Retinal pigment epithelial cell (primary cell): Measurements from ENCODE around the gene ANKS3.

ENCODE experiments used
- DNase-seq: peaks from one replicate; pipeline ENCODE4 v3.0.0-alpha.2; 2010; ENCODE audit warnings: low read depth
- H3K4me3 ChIP-seq: 2 replicates; pipeline ENCODE4 v1.5.1; 2011; ENCODE audit warnings: mild to moderate bottlenecking, low read length, control low read depth, moderate library complexity
- CTCF ChIP-seq: conservative IDR thresholded peaks from 2 replicates; pipeline ENCODE4 v1.5.1; 2011; ENCODE audit warnings: low read depth, low read length, control low read depth, inconsistent platforms

The ANKS3 gene

GRCh38 chr16:4656221-4656620 is 77.8 kb downstream of the ANKS3 start:
- no peak overlapping the region for H3K4me3 ChIP-seq

GRCh38 chr16:4655801-4656200 is 78.3 kb downstream of the ANKS3 start:
- no peak for DNase-seq
- no peak for TF ChIP-seq CTCF
- no peak overlapping the region for H3K4me3 ChIP-seq

More at GRCh38 chr16:4656221-4656620, 77.8 kb downstream of the ANKS3 start:
- TF ChIP-seq CTCF: no peak
- no peak for DNase-seq

GRCh38 chr16:4654964-4655590 is 79.0 kb downstream of the ANKS3 start:
- DNase-seq: no peak
- no peak for TF ChIP-seq CTCF

GRCh38 chr16:4654011-4654963 is 79.8 kb downstream of the ANKS3 start:
- DNase-seq: no peak
- H3K4me3 ChIP-seq: no peak overlapping the region
- TF ChIP-seq CTCF: no peak

More at GRCh38 chr16:4654964-4655590, 79.0 kb downstream of the ANKS3 start:
- no peak overlapping the region for H3K4me3 ChIP-seq

- TF ChIP-seq CTCF: no peak
- no peak overlapping the region for H3K4me3 ChIP-seq
- no peak for DNase-seq
These were observed 81.5 kb downstream of the ANKS3 start for GRCh38 chr16:4652561-4652960.

GRCh38 chr16:4651827-4652226 is 82.2 kb downstream of the ANKS3 start:
- no peak for TF ChIP-seq CTCF
- DNase-seq: no peak
- H3K4me3 ChIP-seq: no peak overlapping the region
